Effector CD8-positive, alpha-beta T cell (primary cell): ENCODE data around the gene NARS2.

Source experiments
- DNase-seq: peaks from one replicate; lab custom pipeline; 2025; lab: John Stamatoyannopoulos, UW

NARS2 gene

DNA sequence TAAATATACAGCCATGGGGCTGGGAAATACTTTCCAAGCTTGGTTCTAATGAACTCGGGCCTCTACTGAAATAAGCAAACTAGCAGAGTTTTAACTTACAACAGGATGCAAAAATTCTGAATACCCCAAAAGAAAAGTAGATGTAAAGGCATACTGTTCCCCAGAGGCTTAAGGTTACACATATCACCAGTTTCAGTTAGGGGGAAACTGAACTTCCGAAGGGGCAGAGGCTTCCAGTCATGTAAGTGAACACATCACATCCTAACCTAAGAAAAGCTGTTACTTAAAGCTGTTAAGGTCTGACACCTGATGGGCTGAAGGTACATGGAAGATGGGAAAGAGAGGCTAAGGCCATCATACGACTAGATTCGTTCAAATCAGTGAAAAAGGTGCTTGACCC, 159.3 kb downstream of the NARS2 start:
- no peak for DNase-seq

DNA sequence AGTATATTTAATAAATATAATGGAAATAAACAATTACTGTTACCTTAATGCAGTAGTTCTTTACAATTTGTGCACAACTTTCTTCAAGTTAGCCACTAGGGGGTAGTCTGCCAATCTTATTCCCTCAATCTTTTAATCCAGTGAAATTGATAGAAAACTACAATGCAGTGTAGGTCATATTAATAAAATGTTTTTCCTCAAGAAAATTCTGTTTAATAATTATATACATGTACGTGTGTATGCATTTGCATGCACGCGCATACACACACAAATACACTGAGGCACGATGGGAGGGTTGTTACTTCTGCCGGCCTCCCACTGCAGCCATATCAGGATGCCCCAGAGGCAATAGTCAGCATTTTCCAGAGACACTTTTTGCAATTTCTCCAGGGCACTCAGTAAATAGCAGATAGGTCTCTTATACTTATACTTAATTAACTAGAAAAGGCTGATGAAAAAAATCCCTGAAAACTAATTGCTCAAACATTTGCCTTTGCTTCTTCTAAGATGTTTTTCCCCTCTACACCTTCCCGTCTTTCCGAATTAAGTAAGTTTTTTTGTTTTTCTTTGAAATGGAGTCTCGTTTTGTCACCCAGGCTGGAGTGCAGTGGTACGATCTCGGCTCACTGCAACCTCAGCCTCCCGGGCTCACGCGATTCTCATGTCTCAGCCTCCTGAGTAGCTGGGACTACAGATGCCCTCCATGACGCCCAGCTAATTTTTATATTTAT, 160.2 kb downstream of the NARS2 start:
- no peak for DNase-seq

DNA sequence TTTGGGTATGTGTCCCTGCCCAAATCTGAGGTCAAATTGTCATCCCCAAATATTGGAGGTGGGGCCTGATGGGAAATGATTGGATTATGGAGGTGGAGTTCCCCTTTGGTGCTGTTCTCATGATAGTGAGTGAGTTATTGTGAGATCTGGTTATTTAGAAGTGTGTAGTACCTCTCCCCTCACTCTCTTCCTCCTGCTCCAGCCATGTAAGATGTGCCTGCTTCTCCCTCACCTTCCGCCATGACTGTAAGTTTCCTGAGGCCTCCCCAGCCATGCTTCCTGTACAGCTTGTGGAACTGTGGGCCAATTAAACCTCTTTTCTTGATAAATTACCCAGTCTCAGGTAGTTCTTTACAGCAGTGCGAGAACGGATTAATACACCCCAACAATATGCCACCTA, 166.0 kb downstream of the NARS2 start:
- no peak for DNase-seq

DNA sequence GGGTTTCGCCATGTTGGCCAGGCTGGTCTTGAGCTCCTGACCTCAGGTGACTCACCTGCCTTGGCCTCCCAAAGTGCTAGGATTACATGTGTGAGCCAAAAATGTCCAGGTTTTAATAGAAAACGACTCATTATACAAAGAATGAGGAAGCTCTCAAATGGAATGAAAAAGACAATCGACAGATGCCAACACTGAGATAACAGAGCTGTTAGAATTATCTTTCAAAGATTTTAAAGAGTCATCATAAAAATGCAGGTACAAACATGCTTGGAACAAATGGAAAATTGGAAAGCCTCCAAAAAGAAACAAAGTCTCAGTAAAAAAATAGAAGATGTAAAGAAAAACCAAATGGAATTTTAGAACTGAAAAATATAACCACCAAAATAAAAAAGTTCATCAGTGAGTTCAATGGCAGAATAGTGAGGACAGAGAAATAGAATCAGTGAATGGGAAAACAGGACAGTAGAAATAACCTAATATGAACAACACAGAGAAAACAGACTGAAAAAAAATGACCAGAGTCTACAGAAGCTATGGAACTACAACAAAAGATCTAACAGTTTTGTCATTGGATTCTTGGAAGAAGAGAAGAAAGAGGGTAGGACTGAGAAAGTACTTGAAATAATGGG, 168.0 kb downstream of the NARS2 start:
- no peak for DNase-seq

DNA sequence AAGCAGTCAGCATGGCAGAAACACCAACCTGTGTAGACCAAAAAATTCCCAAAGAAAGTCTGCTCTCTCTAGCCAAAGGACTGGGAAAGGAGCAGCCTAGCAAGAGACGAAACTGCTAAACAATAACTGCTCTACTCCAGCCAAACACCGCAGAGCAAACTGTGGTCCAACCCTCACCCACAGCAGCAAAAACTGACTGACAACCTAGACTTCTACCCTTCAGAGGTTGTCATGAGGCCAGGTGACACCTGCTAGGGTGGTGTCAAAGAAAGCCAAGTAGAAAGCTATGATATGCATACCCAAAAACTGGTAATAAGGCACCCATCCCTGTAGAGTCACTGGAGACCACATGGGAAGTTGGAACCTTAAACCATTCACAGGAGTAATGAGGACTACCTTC, 168.9 kb downstream of the NARS2 start:
- no peak for DNase-seq

DNA sequence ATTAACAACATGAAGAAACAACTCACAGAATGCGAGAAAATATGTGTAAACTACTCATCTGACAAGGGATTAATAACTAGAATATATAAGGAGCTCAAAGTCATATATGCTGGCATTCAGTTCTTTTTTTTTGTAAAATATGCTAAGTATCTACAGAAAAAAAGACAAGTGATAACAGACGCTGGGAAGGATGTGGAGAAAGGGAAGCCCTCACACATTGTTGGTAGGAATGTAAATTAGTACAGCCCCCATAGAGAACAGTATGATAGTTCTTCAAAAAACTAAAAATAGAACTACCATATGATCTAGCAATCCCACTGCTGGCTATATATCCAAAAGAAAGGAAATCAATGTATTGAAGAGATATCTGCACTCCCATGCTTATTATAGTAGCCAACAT, 170.9 kb downstream of the NARS2 start:
- DNase-seq = no peak

DNA sequence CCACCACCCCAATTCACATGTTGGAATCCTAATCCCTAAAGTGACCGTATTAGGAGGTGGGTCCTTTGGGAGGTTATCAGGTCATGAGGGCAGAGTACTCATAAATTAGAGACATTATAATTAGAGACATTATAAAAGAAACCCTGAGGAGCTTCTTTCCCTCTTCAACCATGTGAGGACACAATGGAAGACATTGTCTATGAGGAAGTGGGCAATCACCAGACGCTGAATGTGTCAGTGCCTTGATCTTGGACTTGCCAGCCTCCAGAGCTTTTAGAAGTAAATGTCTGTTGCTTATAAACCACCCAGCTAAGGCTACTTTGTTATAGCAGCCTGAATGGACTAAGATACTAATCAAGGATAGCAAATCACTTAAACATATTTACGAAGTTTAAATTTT, 171.8 kb downstream of the NARS2 start:
- DNase-seq = no peak

DNA sequence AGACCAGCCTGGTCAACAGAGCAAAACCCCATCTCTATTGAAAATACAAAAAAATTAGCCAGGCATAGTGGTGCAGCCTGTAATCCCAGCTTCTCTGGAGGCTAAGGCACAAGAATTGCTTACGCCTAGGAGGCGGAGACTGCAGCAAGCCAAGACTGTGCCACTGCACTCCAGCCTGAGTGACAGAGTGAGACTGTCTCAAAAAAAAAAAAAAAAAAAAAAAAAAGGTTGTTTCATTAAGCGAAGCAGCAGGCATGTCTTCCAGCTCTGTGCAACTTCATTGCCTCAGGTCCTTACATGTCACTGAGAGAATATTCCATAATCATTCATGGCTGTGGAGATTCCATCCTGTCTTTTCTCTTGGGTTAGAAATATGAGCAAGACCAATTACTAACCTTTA, 174.0 kb downstream of the NARS2 start:
- no peak for DNase-seq

DNA sequence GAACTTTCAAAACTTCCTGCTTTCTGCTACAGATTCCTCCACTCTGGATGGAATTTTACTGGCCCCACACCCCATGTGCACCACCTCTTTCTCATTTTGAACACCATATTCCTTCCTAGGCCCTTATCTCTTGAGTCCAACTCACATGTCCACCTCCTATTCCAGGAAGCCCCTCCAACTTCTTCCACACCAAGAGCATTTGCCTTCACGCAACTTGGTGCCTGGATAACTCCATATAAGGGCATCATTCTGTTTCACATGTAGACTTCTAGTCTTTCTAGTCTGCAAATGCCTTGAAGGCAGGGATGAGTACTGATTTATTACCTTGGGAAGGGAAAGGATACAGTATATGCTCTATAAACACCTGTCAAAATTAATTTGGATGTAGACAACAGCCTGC, 174.5 kb downstream of the NARS2 start:
- no peak for DNase-seq

DNA sequence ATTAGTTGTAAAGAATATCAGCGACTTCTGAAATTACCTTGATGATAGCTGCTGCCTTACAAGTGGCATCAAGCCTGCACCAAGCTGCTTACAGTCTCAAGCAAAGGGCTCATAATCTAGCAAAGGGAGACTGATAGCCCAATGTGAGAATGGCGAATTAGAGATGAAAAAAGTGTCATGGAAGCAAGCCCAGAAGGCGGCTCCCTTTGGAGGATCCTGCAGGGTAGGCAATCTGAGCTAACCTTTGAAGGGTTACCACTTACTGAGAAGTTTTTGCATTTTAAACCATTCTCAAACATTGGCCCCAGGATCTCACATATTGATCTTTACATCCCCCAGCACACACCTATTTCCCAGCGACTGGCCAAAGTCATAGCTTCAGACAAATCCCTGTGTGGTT, 175.5 kb downstream of the NARS2 start:
- no peak for DNase-seq

DNA sequence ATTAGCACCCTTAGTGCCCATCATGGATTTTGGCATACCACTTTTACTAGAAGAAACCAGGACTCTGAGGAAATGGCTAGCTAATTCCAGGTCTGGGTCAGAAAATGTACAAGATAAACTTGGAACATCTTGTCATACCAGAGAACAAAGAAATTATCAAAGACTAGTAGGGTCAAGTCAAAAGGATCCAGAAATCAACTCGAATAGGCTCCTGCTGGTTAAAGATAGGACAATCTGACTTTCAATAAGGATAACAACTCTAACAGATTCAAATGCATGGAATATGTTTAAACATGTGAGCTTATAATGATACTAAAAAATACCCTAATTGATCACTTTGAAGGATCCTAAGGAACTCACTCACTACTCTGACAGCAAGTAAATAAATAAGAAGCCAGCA, 175.9 kb downstream of the NARS2 start:
- DNase-seq = no peak

DNA sequence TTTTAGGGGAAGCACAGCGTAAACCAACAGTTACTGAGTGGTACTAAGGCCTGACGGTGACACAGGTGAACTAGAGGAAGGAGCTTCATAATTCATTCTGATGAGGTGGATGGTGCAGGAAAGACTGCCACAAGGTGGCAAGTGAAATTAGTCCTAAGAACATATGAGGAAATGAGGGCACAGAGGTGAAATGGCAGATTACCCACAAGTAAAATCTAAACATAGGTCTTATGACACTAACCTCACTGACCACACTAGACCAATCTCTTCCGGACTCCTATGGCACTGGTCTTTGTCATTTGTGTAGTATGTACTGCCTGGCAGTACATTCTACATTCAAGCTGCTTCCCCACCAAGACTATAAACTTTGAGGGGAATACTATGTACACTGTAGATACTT, 177.3 kb downstream of the NARS2 start:
- DNase-seq = no peak

DNA sequence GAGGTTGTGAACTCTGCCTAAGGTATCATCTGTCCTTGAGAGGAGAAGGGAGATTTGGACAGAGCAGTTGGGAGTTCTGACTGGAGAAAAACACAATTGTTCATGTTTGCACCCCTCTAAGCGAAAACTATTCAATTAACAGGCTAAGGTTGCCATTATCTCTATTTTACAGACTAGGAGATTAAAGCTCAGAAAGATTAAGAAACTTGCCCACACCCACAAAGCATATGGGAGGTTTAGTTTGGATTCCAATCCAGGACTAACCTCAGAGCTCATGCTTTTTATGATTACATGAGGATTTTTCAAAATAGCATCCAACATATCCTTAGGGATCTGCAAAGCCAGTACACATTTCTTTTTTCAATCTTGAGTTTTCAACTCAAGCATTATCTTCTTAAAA, 179.1 kb downstream of the NARS2 start:
- DNase-seq = no peak

DNA sequence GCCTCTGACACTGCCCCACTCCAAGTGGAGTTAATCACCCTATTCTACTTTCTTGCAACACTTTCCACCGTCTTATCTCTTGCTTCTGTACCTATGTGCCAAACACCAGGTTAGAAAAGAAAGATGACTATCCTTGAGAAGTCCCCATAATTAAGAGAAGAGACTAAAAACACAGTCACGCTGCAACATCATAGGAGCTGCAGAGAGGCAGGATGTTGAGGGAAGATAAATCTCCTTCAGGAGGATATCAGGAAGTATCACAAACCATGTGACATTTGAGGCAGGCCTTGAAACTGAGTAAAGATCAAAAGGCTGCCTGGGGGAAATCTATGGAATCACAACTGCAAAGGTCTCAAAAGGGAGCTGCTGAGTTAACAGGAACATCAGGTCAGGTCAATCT, 181.8 kb downstream of the NARS2 start:
- no peak for DNase-seq

DNA sequence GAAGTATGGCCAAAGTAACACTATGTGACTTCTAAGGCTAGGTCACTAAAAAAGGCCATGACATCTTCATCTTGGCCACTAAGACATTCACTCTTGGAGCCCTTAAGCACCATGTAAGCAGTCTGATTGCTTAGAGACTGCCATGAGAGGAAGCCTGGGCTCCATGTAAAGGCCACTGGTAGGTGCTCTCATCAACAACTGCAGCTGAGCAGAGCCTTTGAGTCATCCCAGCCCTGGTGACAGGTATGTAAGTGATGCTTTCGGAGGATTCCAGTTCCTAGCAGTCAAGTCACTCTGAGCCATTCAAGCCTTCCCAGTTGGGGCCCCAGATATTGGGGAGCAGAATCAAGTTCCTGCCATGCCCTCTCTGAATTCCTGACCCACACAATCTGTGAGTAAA, 183.2 kb downstream of the NARS2 start:
- no peak for DNase-seq

DNA sequence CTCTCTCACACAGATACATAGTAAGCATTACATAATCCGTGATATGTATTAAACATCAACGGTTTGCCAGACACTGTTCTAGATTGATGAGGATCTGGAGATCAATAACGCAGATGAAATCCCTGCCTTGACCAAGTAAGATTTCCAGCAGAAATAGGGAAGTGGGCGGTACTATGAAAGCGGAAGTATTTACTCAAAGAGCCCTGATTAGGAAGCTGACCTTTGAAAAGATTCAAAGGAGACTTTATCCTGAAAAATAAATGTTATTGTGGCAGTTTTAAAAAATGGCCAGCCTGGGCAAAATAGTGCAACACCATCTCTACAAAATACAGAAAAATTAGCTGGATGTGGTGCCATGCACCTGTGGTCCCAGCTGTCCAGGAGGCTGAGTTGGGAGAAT, 183.9 kb downstream of the NARS2 start:
- DNase-seq = no peak

DNA sequence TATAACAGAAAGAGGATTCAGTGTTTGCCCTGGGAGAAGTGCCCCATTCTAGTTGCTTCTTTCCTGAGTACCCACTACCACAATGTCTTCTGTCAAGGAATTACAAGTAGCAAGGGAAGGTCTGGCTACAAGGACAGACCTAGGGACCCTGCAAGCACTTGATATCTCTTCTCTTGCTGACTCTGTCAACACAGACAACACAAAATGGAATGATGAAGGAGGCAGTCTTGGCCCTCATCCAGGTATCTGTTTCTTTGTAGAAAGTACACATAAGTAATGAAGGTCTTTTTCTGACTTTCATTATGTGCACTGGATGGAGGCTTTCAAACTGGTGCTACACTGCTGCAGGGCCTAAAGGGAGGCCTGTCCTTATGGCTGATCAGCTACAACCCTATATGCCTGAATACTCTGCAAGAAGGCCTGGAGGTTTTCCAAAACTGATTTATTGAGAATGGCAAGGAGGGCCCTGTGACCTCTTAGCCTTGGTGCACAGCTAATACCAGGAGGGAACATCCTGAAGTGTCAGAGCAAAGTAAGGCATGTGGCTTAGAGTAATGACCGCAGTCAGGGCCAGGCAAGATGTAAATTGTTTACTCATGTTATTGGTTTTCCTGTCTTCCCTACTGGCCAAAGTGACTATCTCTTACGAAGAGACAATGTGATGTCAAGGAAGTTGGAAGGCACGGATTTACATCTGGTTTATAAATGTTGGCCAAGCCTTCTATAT, 188.3 kb downstream of the NARS2 start:
- no peak for DNase-seq
